Uterus (tissue), 2 donors: ENCODE measurements around the gene THSD7B.

Experiments
- POLR2A ChIP-seq, 2 donors: fragments of 450-650 bp; IDR thresholded peaks; one replicate each; pipeline ENCODE4 v1.6.1; 2016; ENCODE audit warnings: antibody characterized with exemption in 2 of 2, mild to moderate bottlenecking in 1 of 2, moderate library complexity in 1 of 2
- TF ChIP-seq, protein P1 (sequence below), 4 experiments: fragments of 200-600 bp in 2 of 4; fragments of 450-650 bp in 2 of 4; sonication (generic) in 2 of 4; IDR thresholded peaks; one replicate each; pipeline ENCODE4 v1.5.1; 2016 to 2019; ENCODE audit warnings: antibody characterized with exemption in 4 of 4, mild to moderate bottlenecking in 2 of 4, moderate library complexity in 1 of 4

DNA sequence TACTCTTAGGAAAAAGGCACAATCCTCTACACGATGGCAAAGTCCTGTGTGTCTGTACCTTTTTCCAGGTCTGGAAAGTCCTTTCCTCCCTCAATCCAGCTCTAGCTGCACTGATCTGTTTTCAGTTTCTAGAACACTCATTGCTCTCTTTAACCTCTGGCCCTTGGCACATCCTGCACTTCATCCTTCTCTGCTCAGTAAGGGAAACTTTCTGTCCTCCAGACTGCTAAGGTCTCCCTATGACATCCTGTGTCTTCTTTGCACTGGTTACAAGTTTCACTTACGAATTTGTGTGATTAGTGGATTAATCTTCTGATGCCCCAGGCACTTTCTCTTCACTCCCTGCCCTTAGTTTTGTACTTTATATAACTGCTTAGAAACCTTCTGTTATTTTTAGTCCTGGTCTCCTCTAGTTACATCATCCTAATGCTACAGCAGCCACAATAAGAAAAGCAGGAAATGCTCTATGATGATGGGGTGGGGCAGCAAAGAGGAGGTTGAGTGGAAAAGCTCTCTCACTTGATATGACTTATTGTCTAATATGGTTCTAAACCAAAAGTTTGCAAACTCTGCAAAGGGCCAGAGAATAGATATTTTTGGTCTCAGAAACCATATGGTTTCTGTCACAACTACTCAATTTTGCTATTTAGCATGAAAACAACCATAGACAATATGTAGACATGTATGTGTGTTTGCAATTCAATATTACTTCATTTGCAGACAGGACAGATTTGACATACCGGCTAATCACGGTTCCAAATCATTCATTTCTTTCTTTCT, 568.2 kb downstream of the THSD7B start:
- no peak for TF ChIP-seq POLR2A (IDR thresholded peaks at IDR 0.05)
- TF ChIP-seq, protein P1, sequence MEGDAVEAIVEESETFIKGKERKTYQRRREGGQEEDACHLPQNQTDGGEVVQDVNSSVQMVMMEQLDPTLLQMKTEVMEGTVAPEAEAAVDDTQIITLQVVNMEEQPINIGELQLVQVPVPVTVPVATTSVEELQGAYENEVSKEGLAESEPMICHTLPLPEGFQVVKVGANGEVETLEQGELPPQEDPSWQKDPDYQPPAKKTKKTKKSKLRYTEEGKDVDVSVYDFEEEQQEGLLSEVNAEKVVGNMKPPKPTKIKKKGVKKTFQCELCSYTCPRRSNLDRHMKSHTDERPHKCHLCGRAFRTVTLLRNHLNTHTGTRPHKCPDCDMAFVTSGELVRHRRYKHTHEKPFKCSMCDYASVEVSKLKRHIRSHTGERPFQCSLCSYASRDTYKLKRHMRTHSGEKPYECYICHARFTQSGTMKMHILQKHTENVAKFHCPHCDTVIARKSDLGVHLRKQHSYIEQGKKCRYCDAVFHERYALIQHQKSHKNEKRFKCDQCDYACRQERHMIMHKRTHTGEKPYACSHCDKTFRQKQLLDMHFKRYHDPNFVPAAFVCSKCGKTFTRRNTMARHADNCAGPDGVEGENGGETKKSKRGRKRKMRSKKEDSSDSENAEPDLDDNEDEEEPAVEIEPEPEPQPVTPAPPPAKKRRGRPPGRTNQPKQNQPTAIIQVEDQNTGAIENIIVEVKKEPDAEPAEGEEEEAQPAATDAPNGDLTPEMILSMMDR (IDR thresholded peaks at IDR 0.05): no peak
